Stomach smooth muscle (tissue), 2 donors: ENCODE data around the gene SDS.

Experiments
- H3K27ac ChIP-seq: one replicate; pipeline ENCODE4 v1.7.0; 2013; ENCODE audit warnings: mild to moderate bottlenecking, low read length, inconsistent platforms
- H3K27me3 ChIP-seq, 2 donors: one replicate each; pipeline ENCODE4 v1.7.0; 2013; ENCODE audit warnings: low read length in 2 of 2; ENCODE audit not compliant: insufficient read depth in 2 of 2, control insufficient read depth in 1 of 2
- H3K36me3 ChIP-seq, 2 donors: one replicate each; pipeline ENCODE4 v1.7.0; 2013; ENCODE audit warnings: low read length in 2 of 2; ENCODE audit not compliant: control insufficient read depth in 2 of 2, insufficient read depth in 2 of 2
- H3K4me1 ChIP-seq: one replicate; pipeline ENCODE4 v1.7.0; 2013; ENCODE audit warnings: low read length; ENCODE audit not compliant: control insufficient read depth, insufficient read depth
- H3K4me3 ChIP-seq, 2 donors: one replicate each; pipeline ENCODE4 v1.7.0; 2013; ENCODE audit warnings: low read length in 2 of 2
- H3K9ac ChIP-seq, 2 donors: one replicate each; pipeline ENCODE4 v1.7.0; 2013; ENCODE audit warnings: low read length in 2 of 2, mild to moderate bottlenecking in 1 of 2
- H3K9me3 ChIP-seq, 2 donors: one replicate each; pipeline ENCODE4 v1.7.0; 2013; ENCODE audit warnings: low read length in 2 of 2; ENCODE audit not compliant: control insufficient read depth in 2 of 2
- donor health status: healthy.
- donor health status: Pancreatic carcinoma.

The SDS gene, protein sequence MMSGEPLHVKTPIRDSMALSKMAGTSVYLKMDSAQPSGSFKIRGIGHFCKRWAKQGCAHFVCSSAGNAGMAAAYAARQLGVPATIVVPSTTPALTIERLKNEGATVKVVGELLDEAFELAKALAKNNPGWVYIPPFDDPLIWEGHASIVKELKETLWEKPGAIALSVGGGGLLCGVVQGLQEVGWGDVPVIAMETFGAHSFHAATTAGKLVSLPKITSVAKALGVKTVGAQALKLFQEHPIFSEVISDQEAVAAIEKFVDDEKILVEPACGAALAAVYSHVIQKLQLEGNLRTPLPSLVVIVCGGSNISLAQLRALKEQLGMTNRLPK

DNA sequence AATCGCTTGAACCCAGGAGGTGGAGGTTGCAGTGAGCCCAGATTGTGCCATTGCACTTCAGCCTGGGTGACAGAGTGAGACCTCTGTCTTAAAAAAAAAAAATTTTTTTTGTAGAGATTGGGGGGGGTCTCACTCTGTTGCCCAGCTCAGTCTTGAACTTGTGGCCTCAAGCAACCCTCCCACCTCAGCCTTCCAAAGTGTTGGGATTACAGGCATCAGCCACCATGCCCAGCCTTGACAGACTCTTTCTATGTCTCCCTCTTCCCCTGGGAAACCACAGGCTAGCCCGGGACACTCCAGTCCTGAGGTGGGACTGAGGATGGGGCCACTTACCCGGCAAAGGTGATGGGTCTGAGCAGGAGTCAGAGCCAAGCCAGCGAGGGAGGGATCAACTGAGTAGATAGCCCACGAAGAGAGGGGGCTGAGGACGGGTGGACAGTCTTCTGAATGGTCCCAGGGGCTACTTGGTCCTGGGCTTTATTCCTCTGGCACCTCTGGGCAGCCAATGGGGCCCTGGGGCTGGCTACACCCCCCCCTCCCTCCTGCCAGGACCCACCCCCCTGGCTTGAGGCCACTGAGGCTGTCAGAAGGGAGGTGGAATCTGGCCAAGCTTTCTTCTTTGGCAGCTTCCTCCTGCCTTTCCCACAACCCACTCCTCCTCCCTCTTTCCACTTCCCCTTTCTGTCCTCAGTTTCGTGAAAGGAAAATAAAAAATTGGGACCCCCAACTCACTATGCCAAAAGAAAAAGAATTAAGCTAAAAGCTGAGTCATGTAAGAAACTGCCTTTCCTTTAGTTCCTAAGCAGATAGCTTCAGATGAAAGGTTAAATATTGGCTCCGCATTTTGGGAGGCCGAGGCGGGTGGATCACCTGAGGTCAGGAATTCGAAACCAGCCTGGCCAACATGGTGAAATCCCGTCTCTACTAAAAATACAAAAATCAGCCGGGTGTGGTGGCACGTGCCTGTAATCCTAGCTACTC, at the start of gene SDS:
TSS of gene SDS (minus strand) at position 453 of the 981 bp plus-strand sequence. CDS start 4,179 bp downstream, outside the sequence.
- Histone ChIP-seq H3K9me3 (peaks cover 0 to 2% of the 10 kb centered on the region in 2 donors), H3K27me3 (peaks cover 5 to 13% of the 10 kb centered on the region in 2 donors), H3K9ac (no peak within 1 kb of the TSS), H3K27ac (no peak within 1 kb of the TSS), H3K36me3 (no peaks in the 10 kb centered on the region), H3K4me1 (no peaks in the 10 kb centered on the region), H3K4me3 (no peak within 1 kb of the TSS)

DNA sequence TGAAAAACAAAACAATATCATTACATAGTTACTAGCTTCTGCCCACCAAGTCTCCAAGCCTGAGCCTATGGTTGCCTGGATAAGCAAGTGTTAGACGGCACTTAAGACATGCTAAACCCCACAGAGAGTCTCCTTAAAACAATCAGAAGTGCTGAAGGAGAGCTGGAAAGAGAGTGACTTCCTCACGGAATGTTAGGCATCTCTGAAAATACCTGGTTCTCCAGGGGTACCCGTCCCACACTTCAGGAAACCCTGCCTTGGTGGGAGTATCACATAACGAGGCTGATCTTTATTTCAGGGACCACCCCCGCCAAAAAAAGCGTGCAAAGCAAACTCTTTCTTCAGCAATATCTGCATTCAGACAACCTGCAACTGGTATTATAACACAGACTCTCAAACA, 49.6 kb upstream of the SDS start:
- Histone ChIP-seq H3K27ac (no peak overlapping the region), H3K36me3 (no peaks in the 10 kb centered on the region), H3K27me3 (peaks cover 7 to 9% of the 10 kb centered on the region in 2 donors), H3K9ac (no peak overlapping the region), H3K4me3 (no peak overlapping the region), H3K9me3 (no peaks in the 10 kb centered on the region), H3K4me1 (no peaks in the 10 kb centered on the region)

DNA sequence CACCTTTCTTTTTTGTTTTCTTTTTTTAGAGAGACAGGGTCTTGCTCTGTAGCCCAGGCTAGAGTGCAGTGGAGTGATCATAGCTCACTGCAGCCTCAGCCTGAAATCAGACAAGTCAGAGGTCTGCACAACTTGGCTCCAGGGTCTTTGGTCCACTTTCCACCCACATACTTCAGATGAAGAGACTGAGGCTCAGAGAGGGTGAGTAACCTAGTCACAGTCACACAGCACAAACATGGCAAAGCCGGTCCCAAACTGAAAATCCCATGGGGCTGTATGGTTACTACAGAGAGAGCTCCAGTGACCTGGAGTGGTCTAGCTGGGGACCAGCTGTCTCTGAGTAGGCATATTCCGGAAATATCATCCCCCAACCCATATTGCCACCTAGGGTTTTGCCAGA, 48.8 kb upstream of the SDS start:
- Histone ChIP-seq H3K27ac (no peak overlapping the region), H3K36me3 (no peaks in the 10 kb centered on the region), H3K4me1 (no peaks in the 10 kb centered on the region), H3K4me3 (no peak overlapping the region), H3K9me3 (peaks cover 0 to 2% of the 10 kb centered on the region in 2 donors), H3K9ac (no peak overlapping the region), H3K27me3 (peaks cover 9 to 12% of the 10 kb centered on the region in 2 donors)

DNA sequence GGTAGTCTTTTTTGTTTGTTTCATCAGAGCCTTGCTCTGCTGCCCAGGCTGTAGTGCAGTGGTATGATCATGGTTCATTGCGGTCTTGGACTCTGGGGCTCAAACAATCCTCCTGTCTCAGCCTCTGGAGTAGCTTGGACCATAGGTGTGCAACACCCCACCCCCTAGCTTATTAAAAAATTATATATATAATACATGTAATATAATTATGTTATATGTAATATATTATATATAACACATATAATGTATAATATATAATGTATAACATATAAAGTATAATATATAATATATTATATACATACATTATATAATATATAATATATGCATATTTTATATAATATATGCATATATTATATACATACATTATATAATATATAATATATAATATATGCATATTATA, 46.2 kb upstream of the SDS start:
- no peak overlapping the region for H3K9ac ChIP-seq
- H3K27me3 ChIP-seq = peaks cover 7 to 15% of the 10 kb centered on the region in 2 donors
- H3K4me3 ChIP-seq = no peak overlapping the region
- no peaks in the 10 kb centered on the region for H3K4me1 ChIP-seq
- H3K27ac ChIP-seq = no peak overlapping the region
- H3K36me3 ChIP-seq = no peaks in the 10 kb centered on the region
- peaks cover 0 to 4% of the 10 kb centered on the region in 2 donors for H3K9me3 ChIP-seq

DNA sequence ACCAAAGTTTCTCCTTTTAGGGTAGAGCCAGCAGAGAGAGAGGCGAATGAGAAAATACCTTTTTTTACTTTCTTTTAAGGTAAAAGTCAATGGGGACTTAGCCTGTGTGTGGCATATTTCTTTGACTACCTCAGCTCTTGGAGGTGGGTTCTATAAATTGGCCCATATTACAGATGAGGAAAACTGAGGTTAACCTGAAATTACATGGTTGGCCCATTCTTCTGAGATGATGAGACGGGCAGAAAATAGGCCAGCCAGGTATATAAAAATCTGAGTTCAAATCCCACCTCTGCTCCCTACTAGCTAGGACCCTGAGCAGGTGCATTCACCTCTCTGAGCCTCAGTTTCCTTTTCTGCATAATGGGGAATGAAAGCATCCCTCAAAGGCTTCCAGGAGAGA, 45.6 kb upstream of the SDS start:
- Histone ChIP-seq H3K9ac (no peak overlapping the region), H3K4me1 (no peaks in the 10 kb centered on the region), H3K27ac (no peak overlapping the region), H3K9me3 (peaks cover 0 to 4% of the 10 kb centered on the region in 2 donors), H3K27me3 (peaks cover 7 to 15% of the 10 kb centered on the region in 2 donors), H3K36me3 (no peaks in the 10 kb centered on the region), H3K4me3 (no peak overlapping the region)

DNA sequence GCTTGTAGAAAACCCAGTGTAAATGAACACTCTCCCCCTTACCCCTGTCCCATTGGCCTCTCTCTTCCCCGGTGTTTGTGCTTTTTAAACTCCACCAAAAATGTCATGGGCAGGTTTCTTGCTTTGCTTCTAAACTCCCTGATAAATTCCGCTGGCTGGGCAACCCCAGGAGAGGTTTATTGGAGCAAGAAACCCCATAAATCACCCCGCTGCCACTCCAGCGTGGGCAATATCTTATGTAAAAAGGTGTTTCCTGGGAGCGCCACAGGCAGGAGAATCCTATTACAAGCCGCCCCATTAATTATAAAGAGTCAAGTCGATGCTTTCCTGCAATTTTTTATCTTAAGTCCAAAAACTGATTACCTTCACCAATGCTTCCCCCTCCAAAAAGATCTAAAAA, 45.2 kb upstream of the SDS start:
- Histone ChIP-seq H3K9me3 (peaks cover 0 to 4% of the 10 kb centered on the region in 2 donors), H3K27me3 (peaks cover 7 to 15% of the 10 kb centered on the region in 2 donors), H3K36me3 (no peaks in the 10 kb centered on the region)

DNA sequence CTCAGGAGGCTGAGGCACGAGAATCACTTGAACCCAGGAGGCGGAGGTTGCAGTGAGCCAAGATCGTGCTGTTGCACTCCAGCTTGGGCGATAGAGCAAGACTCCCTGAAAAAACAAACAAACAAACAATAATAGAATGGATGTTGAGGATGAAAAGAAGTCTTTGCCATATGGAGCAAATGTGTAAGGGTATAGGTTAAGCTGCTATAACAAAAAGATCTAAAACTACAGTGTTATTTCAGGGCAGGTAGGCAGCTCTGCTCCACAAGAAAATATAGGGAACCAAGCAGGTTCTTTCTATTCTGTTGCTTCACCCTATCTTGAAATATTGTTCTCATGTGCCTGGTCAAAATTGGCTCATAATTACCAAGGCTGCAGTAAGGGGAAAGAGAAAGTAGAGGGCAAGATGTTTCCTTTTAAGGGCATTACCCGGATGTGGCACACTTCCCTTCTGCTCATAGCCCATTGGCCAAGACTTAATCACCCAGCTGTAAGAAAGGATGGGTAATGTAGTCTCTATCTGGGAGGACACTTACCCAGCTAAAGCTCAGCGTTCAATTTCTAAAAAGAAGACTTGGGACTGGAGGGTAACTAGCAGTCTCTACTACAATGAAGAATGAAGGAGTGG, 42.0 kb upstream of the SDS start:
- Histone ChIP-seq H3K9me3 (peaks cover 0 to 4% of the 10 kb centered on the region in 2 donors), H3K36me3 (no peaks in the 10 kb centered on the region), H3K9ac (no peak overlapping the region), H3K4me3 (no peak overlapping the region), H3K27me3 (peaks cover 19 to 22% of the 10 kb centered on the region in 2 donors), H3K27ac (no peak overlapping the region), H3K4me1 (no peaks in the 10 kb centered on the region)

More for the DNA sequence above, 45.2 kb upstream of the SDS start:
- H3K4me3 ChIP-seq = no peak overlapping the region
- H3K9ac ChIP-seq = no peak overlapping the region
- no peak overlapping the region for H3K27ac ChIP-seq
- H3K4me1 ChIP-seq = no peaks in the 10 kb centered on the region

DNA sequence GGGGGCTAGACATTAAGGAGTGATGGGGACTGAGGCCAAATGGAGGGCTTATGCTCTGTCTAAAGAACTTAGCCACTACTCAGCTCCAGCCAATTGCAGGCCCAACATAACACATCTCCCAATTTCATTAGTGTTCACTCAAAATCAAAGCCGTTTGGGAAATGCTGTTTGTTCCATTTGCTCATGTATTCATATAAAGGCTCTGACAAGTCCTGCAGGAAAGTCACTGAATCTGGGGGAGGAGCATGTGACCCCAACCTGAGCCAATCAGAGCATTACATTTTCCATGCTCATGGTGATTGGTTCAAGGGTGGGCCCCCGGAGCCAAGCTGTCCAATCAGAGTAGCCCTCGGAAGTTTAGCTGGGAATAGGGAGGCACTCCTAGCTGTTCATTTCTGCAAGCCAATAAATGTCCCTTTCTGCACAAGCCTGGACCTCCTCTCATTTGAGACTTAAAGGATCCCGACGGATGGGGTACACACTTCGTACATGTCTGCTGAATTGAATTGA, 39.4 kb upstream of the SDS start:
- peaks cover 0 to 4% of the 10 kb centered on the region in 2 donors for H3K9me3 ChIP-seq
- H3K27ac ChIP-seq = no peak overlapping the region
- peaks cover 21 to 25% of the 10 kb centered on the region in 2 donors for H3K27me3 ChIP-seq
- no peaks in the 10 kb centered on the region for H3K4me1 ChIP-seq
- H3K4me3 ChIP-seq = no peak overlapping the region
- no peaks in the 10 kb centered on the region for H3K36me3 ChIP-seq
- no peak overlapping the region for H3K9ac ChIP-seq

DNA sequence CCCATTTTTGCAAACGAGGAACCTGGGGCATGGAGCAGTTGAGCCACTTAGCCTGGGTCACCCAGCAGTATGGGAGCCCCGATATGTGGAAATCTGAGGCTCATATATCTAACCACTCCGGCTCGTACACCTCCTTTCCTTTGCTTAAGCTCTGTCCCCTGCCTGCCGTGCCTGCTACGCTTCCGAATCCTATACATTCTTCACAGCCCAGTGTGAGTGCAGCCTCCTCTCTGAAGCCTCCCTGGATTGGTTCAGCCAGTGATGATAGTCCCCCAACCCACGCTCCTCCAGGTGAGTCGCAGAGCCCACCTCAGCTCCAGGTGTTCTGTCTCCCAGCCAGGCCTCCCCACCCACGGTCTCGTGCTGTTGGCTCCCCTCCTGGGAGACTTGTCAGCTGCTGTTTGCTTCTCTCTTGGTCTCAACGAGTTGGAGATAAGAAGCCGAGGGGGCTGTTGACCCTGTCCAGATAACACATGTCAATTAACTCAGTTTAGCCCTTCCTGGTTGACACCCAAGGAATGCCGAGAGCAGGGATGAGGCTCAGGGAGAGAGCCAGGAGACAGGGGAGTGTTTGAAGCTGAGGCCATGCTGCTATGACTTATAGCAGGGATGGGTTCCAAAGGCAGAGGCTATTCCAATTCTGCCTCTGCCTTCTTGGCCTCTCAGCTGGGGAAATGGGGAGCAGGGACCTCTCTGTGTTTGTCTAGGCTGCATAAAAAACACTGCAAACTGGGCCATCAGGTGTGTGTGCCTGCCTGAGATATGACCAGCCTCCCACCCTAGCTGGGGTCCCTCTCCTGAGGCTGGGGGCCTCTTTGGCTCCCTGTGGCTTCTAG, 37.5 kb upstream of the SDS start:
- Histone ChIP-seq H3K27ac (no peak overlapping the region), H3K36me3 (no peaks in the 10 kb centered on the region), H3K4me3 (no peak overlapping the region), H3K27me3 (peaks cover 23 to 26% of the 10 kb centered on the region in 2 donors), H3K4me1 (no peaks in the 10 kb centered on the region), H3K9me3 (no peaks in the 10 kb centered on the region), H3K9ac (no peak overlapping the region)
